Astrocyte (in vitro differentiated cells and primary cell): ENCODE results near the gene IPPK.

Experiments used
- CTCF ChIP-seq: IDR thresholded peaks from 2 replicates; pipeline ENCODE4 v1.5.1; 2011; ENCODE audit warnings: low read depth, mild to moderate bottlenecking, inconsistent platforms, low read length, moderate library complexity; ENCODE audit not compliant: insufficient read depth
- EZH2 ChIP-seq: IDR thresholded peaks from 2 replicates; pipeline ENCODE4 v1.6.1; 2012; ENCODE audit warnings: mild to moderate bottlenecking, low read length, inconsistent platforms; ENCODE audit not compliant: insufficient read depth

GRCh38 chr9:92642564-92642963, 27.4 kb downstream of the IPPK start:
- TF ChIP-seq CTCF (no peak), EZH2 (no peak)
